ENCODE results near the gene TEX35. TPM values are rescaled to one million over a fixed set of nuclear protein-coding genes. Genes with fewer than 3 reads are reported as not detected.

The TEX35 gene
- total and polyA plus RNA-seq, 2 experiments from 2014 or later: not detected

DNA sequence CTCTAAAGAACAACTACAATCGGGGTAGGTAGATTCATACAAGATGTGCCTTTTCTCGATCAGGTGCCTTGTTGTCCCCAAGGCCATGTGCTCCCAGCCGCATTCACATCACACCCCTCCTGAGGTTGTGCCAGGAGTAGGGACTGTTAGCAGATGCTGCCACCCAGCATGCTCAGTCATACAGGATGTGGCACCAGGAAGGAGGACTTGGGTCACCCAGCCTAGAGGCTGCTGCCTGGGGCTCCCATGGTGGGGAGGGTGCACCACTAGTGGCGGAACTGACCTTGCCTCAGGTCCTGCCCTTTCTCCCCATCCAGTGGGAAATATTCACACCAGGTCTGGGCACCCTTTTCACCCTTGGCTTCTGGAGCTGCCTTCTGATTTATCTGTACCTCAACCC lies 8.3 kb downstream of the TEX35 start:
- Histone ChIP-seq H3K4me2 (ENCODE audit: unreplicated experiment) (no peak overlapping the region), H4K20me1 (ENCODE audit: insufficient read depth) (no peaks in the 10 kb centered on the region), H3F3A (ENCODE audit: insufficient read depth) (no peaks in the 10 kb centered on the region), H2AFZ (no peak overlapping the region), H3K36me3 (ENCODE audit: low read depth) (no peaks in the 10 kb centered on the region), H3K27me3 (replicated peaks; ENCODE audit: insufficient read depth) (no peaks in the 10 kb centered on the region), H3K4me3 (no peak overlapping the region), H3K9ac (no peak overlapping the region), H3K9me3 (ENCODE audit: low read depth) (no peaks in the 10 kb centered on the region), H3K79me2 (ENCODE audit: insufficient read depth) (no peaks in the 10 kb centered on the region), H3K27ac (no peak overlapping the region), H3K9me2 (ENCODE audit: insufficient read depth) (no peaks in the 10 kb centered on the region), H3K4me1 (ENCODE audit: insufficient read depth) (no peaks in the 10 kb centered on the region)
- in situ Hi-C loops (cut with MboI): no loop called here
- no peak for DNase-seq
- 93 to 94% methylated on average over 4 of the region's 4 CpGs for WGBS, 2 experiments (ENCODE audit: low coverage in 1 of 2, low lambda C conversion rate in 2 of 2, missing lambda C conversion rate in 2 of 2)
- TF ChIP-seq EZH2phosphoT487 (IDR thresholded peaks at IDR 0.05; ENCODE audit: insufficient read depth, low read depth): no peak
- TF ChIP-seq EZH2 (IDR thresholded peaks at IDR 0.05; ENCODE audit: insufficient read depth, poor library complexity, severe bottlenecking): no peak

- in situ Hi-C loops (cut with MboI): loop anchor here (25.0 kb wide), 1 partner anchor 835 kb away; the partner anchor contains the start of gene AXDND1
- Histone ChIP-seq H4K20me1 (ENCODE audit: insufficient read depth) (no peaks in the 10 kb centered on the region), H3K27ac (no peak overlapping the region), H3F3A (ENCODE audit: insufficient read depth) (0 out of 2 replicates have a peak, but pooled peaks cover 4% of the 10 kb centered on the region), H2AFZ (no peak overlapping the region), H3K9me3 (ENCODE audit: low read depth) (no peaks in the 10 kb centered on the region), H3K79me2 (ENCODE audit: insufficient read depth) (no peaks in the 10 kb centered on the region), H3K4me1 (ENCODE audit: insufficient read depth) (peaks cover 13% of the 10 kb centered on the region; the same call in 1 of the 2 replicates), H3K9ac (no peak overlapping the region), H3K9me2 (ENCODE audit: insufficient read depth) (no peaks in the 10 kb centered on the region), H3K4me3 (no peak overlapping the region), H3K4me2 (ENCODE audit: unreplicated experiment) (no peak overlapping the region), H3K27me3 (replicated peaks; ENCODE audit: insufficient read depth) (no peaks in the 10 kb centered on the region), H3K36me3 (ENCODE audit: low read depth) (no peaks in the 10 kb centered on the region)
- no peak for DNase-seq
- WGBS, 2 experiments (ENCODE audit: low coverage in 1 of 2, low lambda C conversion rate in 2 of 2, missing lambda C conversion rate in 2 of 2): 94 to 98% methylated on average over 4 of the region's 4 CpGs
- TF ChIP-seq EZH2phosphoT487 (IDR thresholded peaks at IDR 0.05; ENCODE audit: insufficient read depth, low read depth) (no peak), EZH2 (IDR thresholded peaks at IDR 0.05; ENCODE audit: insufficient read depth, poor library complexity, severe bottlenecking) (no peak)
Observed at GRCh38 chr1:178527117-178527516, 14.2 kb downstream of the TEX35 start.

DNA sequence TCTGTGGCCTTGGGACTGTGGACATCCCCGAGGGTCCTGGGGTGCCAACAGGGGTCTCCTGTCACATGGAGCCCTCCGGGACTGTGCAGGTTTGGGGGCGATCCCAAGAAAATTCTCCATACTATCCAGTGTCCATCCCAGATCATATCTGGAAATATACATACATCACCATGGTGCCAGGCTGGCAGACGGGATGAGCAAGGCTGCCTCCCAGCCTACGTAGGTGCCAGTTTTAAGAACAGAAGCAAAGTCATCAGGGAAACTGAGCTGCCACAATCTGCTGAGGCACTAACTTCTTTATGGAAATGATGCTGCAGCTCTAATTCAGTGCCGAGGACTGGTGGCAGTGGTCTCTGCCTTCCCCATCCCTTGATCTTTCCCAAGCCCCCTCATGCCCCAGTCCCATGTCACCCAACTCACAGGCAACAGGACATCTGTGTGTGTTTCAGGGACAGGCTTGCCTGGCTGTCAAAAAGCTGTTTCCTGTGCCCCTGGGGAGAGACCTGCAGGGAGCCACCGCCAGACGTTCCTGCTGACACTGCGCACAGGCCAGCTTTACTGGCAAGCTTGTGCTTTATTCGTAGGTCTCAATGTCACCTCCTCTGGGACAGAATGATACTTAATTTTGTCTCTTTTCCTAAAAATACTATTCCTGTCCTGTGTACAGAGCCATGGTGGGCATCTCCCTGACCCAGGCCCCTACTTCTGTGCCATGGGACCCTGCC lies 15.5 kb downstream of the TEX35 start:
- Histone ChIP-seq H3K4me1 (ENCODE audit: insufficient read depth) (peaks cover 13% of the 10 kb centered on the region; the same call in 1 of the 2 replicates), H3K36me3 (ENCODE audit: low read depth) (no peaks in the 10 kb centered on the region), H3K4me3 (no peak overlapping the region), H3K9me2 (ENCODE audit: insufficient read depth) (no peaks in the 10 kb centered on the region), H3K79me2 (ENCODE audit: insufficient read depth) (no peaks in the 10 kb centered on the region), H3K4me2 (ENCODE audit: unreplicated experiment) (no peak overlapping the region), H3F3A (ENCODE audit: insufficient read depth) (0 out of 2 replicates have a peak, but pooled peaks cover 4% of the 10 kb centered on the region), H3K9me3 (ENCODE audit: low read depth) (no peaks in the 10 kb centered on the region), H3K27ac (no peak overlapping the region), H4K20me1 (ENCODE audit: insufficient read depth) (no peaks in the 10 kb centered on the region), H3K9ac (no peak overlapping the region), H2AFZ (no peak overlapping the region), H3K27me3 (replicated peaks; ENCODE audit: insufficient read depth) (no peaks in the 10 kb centered on the region)
- TF ChIP-seq EZH2 (IDR thresholded peaks at IDR 0.05; ENCODE audit: insufficient read depth, poor library complexity, severe bottlenecking): no peak
- no peak for TF ChIP-seq EZH2phosphoT487 (IDR thresholded peaks at IDR 0.05; ENCODE audit: insufficient read depth, low read depth)
- DNase-seq: no peak
- WGBS, 2 experiments (ENCODE audit: low coverage in 1 of 2, low lambda C conversion rate in 2 of 2, missing lambda C conversion rate in 2 of 2): 90 to 91% methylated on average over 10 of the region's 10 CpGs
- in situ Hi-C loops (cut with MboI): loop anchor here (25.0 kb wide), 1 partner anchor 834 kb away; the partner anchor contains the start of gene AXDND1

- Histone ChIP-seq H3F3A (ENCODE audit: insufficient read depth) (0 out of 2 replicates have a peak, but pooled peaks cover 4% of the 10 kb centered on the region), H3K27me3 (replicated peaks; ENCODE audit: insufficient read depth) (no peaks in the 10 kb centered on the region), H3K9me2 (ENCODE audit: insufficient read depth) (no peaks in the 10 kb centered on the region), H2AFZ (no peak overlapping the region), H3K9ac (no peak overlapping the region), H3K27ac (no peak overlapping the region), H3K79me2 (ENCODE audit: insufficient read depth) (no peaks in the 10 kb centered on the region), H3K36me3 (ENCODE audit: low read depth) (no peaks in the 10 kb centered on the region), H3K4me1 (ENCODE audit: insufficient read depth) (peaks cover 13% of the 10 kb centered on the region; the same call in 1 of the 2 replicates), H3K4me2 (ENCODE audit: unreplicated experiment) (no peak overlapping the region), H4K20me1 (ENCODE audit: insufficient read depth) (no peaks in the 10 kb centered on the region), H3K9me3 (ENCODE audit: low read depth) (no peaks in the 10 kb centered on the region), H3K4me3 (no peak overlapping the region)
- no peak for DNase-seq
- 90 to 92% methylated on average over 4 of the region's 4 CpGs for WGBS, 2 experiments (ENCODE audit: low coverage in 1 of 2, low lambda C conversion rate in 2 of 2, missing lambda C conversion rate in 2 of 2)
- TF ChIP-seq EZH2 (IDR thresholded peaks at IDR 0.05; ENCODE audit: insufficient read depth, poor library complexity, severe bottlenecking) (no peak), EZH2phosphoT487 (IDR thresholded peaks at IDR 0.05; ENCODE audit: insufficient read depth, low read depth) (no peak)
- in situ Hi-C loops (cut with MboI): loop anchor here (25.0 kb wide), 1 partner anchor 833 kb away; the partner anchor contains the start of gene AXDND1
Observed at GRCh38 chr1:178528953-178529335, 16.0 kb downstream of the TEX35 start.

All from GM23248 (cell line).